Hepatocyte (in vitro differentiated cells): Measurements from ENCODE around the gene MREG. TPM values are rescaled to one million over a fixed set of nuclear protein-coding genes. Genes with fewer than 3 reads are reported as not detected.

Experiments used
- DNase-seq: peaks from one replicate; pipeline ENCODE4 v3.0.0-alpha.2; 2016; ENCODE audit warnings: low spot score
- H2AFZ ChIP-seq: fragments of 200-600 bp; sonication (generic); 2 replicates; pipeline ENCODE4 v1.6.0; 2016; ENCODE audit warnings: antibody characterized with exemption, mild to moderate bottlenecking
- H3K27ac ChIP-seq: fragments of 200-600 bp; sonication (generic); 2 replicates; pipeline ENCODE4 v1.5.1; 2016; ENCODE audit warnings: mild to moderate bottlenecking
- H3K27me3 ChIP-seq: fragments of 200-600 bp; sonication (generic); 2 replicates; pipeline ENCODE4 v1.6.1; 2016
- H3K36me3 ChIP-seq: fragments of 200-600 bp; sonication (generic); replicated peaks from 2 replicates; pipeline ENCODE4 v1.5.1; 2016; ENCODE audit warnings: low read depth; ENCODE audit not compliant: insufficient read depth
- H3K4me1 ChIP-seq: fragments of 200-600 bp; sonication (generic); 2 replicates; pipeline ENCODE4 v1.5.1; 2016; ENCODE audit warnings: mild to moderate bottlenecking, moderate library complexity; ENCODE audit not compliant: insufficient read depth
- H3K4me2 ChIP-seq: fragments of 200-600 bp; sonication (generic); 2 replicates; pipeline ENCODE4 v1.6.0; 2016
- H3K4me3 ChIP-seq: fragments of 200-600 bp; sonication (generic); 2 replicates; pipeline ENCODE4 v1.5.1; 2016; ENCODE audit warnings: mild to moderate bottlenecking
- H3K79me2 ChIP-seq: fragments of 200-600 bp; sonication (generic); 2 replicates; pipeline ENCODE4 v1.6.0; 2017; ENCODE audit warnings: mild to moderate bottlenecking
- H3K9me2 ChIP-seq: fragments of 200-600 bp; sonication (generic); replicated peaks from 2 replicates; pipeline ENCODE4 v1.6.0; 2017; ENCODE audit warnings: mild to moderate bottlenecking; ENCODE audit not compliant: insufficient read depth
- H3K9me3 ChIP-seq: fragments of 200-600 bp; sonication (generic); 2 replicates; pipeline ENCODE4 v1.5.1; 2016; ENCODE audit warnings: low read depth, mild to moderate bottlenecking
- H4K20me1 ChIP-seq: fragments of 200-600 bp; sonication (generic); 2 replicates; pipeline ENCODE4 v1.6.0; 2016; ENCODE audit warnings: mild to moderate bottlenecking; ENCODE audit not compliant: insufficient read depth, poor library complexity, severe bottlenecking
- CTCF ChIP-seq: fragments of 200-600 bp; sonication (generic); IDR thresholded peaks from 2 replicates; pipeline ENCODE4 v1.5.1; 2016; ENCODE audit warnings: antibody characterized with exemption, mild to moderate bottlenecking; ENCODE audit not compliant: poor library complexity
- EZH2 ChIP-seq: fragments of 200-600 bp; sonication (generic); IDR thresholded peaks from 2 replicates; pipeline ENCODE4 v1.6.1; 2016; ENCODE audit warnings: antibody characterized with exemption, mild to moderate bottlenecking, borderline replicate concordance
- EZH2phosphoT487 ChIP-seq: fragments of 200-600 bp; sonication (generic); IDR thresholded peaks from one replicate; pipeline ENCODE4 v1.6.1; 2018; ENCODE audit warnings: antibody characterized with exemption, mild to moderate bottlenecking, low read depth, moderate library complexity; ENCODE audit not compliant: unreplicated experiment, severe bottlenecking
- WGBS: methylation state at CpG from one replicate; pipeline ENCODE4 v1.1.6; 2016; ENCODE audit warnings: low lambda C conversion rate; ENCODE audit errors: missing lambda C conversion rate; 5-methylcytosine and 5-hydroxymethylcytosine counted together
- polyA plus RNA-seq: library from polyadenylated mRNA; unstranded; fragments of >200 nt; fragmentation: Nextera tagmentation; extraction: Ambion mirVana; gene quantifications from 2 replicates; pipeline ENCODE4 v1.2.1, GENCODE V29; 2016
- total RNA-seq: library from RNA; depleted of rRNA; stranded (reverse); fragments of >200 nt; gene quantifications from 2 replicates; pipeline ENCODE4 v1.2.3, GENCODE V29; 2014

Gene MREG
- total and polyA plus RNA-seq, 2 experiments from 2014 or later: 5.6 to 12.9 TPM

- DNase-seq: no peak
- Histone ChIP-seq H2AFZ (no peak overlapping the region), H3K4me1 (no peaks in the 10 kb centered on the region), H3K4me3 (no peak overlapping the region), H3K27ac (no peak overlapping the region), H3K9me3 (no peaks in the 10 kb centered on the region), H4K20me1 (no peaks in the 10 kb centered on the region), H3K4me2 (no peak overlapping the region), H3K27me3 (no peaks in the 10 kb centered on the region), H3K36me3 (no peaks in the 10 kb centered on the region), H3K79me2 (peaks cover 9% of the 10 kb centered on the region), H3K9me2 (no peaks in the 10 kb centered on the region)
- WGBS: 100% methylated on average over 1 of the region's 1 CpG
- TF ChIP-seq CTCF (no peak), EZH2 (no peak), EZH2phosphoT487 (no peak)
Observed at GRCh38 chr2:215985257-215985656, 28.1 kb downstream of the MREG start.

GRCh38 chr2:215984661-215985060 is 28.7 kb downstream of the MREG start:
- no peak for TF ChIP-seq EZH2phosphoT487
- TF ChIP-seq CTCF: no peak
- no peak for TF ChIP-seq EZH2
- no peaks in the 10 kb centered on the region for H3K4me1 ChIP-seq
- H3K27ac ChIP-seq: no peak overlapping the region
- H3K36me3 ChIP-seq: no peaks in the 10 kb centered on the region
- no peak overlapping the region for H3K4me3 ChIP-seq
- H3K9me3 ChIP-seq: no peaks in the 10 kb centered on the region
- H4K20me1 ChIP-seq: no peaks in the 10 kb centered on the region
- H2AFZ ChIP-seq: no peak overlapping the region
- no peaks in the 10 kb centered on the region for H3K27me3 ChIP-seq
- no peak for DNase-seq
- WGBS: 95% methylated on average over 2 of the region's 2 CpGs
- H3K9me2 ChIP-seq: no peaks in the 10 kb centered on the region
- H3K4me2 ChIP-seq: no peak overlapping the region
- peaks cover 9% of the 10 kb centered on the region for H3K79me2 ChIP-seq

- 73% methylated on average over 2 of the region's 2 CpGs for WGBS
- Histone ChIP-seq H3K9me3 (no peaks in the 10 kb centered on the region), H3K36me3 (no peaks in the 10 kb centered on the region), H4K20me1 (no peaks in the 10 kb centered on the region), H3K79me2 (peaks cover 9% of the 10 kb centered on the region), H3K27ac (peak overlapping the region; percentile 77), H2AFZ (no peak overlapping the region), H3K4me3 (no peak overlapping the region), H3K4me1 (no peaks in the 10 kb centered on the region), H3K27me3 (no peaks in the 10 kb centered on the region), H3K9me2 (no peaks in the 10 kb centered on the region), H3K4me2 (no peak overlapping the region)
- TF ChIP-seq EZH2 (no peak), EZH2phosphoT487 (no peak), CTCF (no peak)
- DNase-seq: no peak
Observed at GRCh38 chr2:215983581-215984351, 29.6 kb downstream of the MREG start.
